GM21723 (cell line): Measurements from ENCODE around the gene LTA4H.

Experiments
- ATAC-seq: cut with Tn5 transposase; IDR thresholded peaks from one replicate; pipeline ENCODE4 v1.9.1; 2021; ENCODE audit warnings: mild to moderate bottlenecking, moderate library complexity; ENCODE audit not compliant: unreplicated experiment

LTA4H gene

GRCh38 chr12:96057986-96058553 is 22.7 kb upstream of the LTA4H start:
- ATAC-seq, result no peak

- ATAC-seq, result no peak
Observed at GRCh38 chr12:96056646-96057455, 21.5 kb upstream of the LTA4H start.

- ATAC-seq, result no peak
Observed at GRCh38 chr12:96054244-96054610, 18.8 kb upstream of the LTA4H start.

- no peak for ATAC-seq
Observed at GRCh38 chr12:96053476-96054243, 18.3 kb upstream of the LTA4H start.

GRCh38 chr12:96051756-96052485 is 16.5 kb upstream of the LTA4H start:
- no peak for ATAC-seq

- no peak for ATAC-seq
Observed at GRCh38 chr12:96050139-96050538, 14.8 kb upstream of the LTA4H start.

GRCh38 chr12:96049101-96049500 is 13.7 kb upstream of the LTA4H start:
- ATAC-seq, result no peak

GRCh38 chr12:96048393-96048969 is 13.1 kb upstream of the LTA4H start:
- ATAC-seq, result no peak

GRCh38 chr12:96047229-96048211 is 12.1 kb upstream of the LTA4H start:
- ATAC-seq, result peak; percentile 89

GRCh38 chr12:96046543-96047228 is 11.3 kb upstream of the LTA4H start:
- no peak for ATAC-seq

- ATAC-seq, result no peak
Observed at GRCh38 chr12:96045566-96045965, 10.2 kb upstream of the LTA4H start.

GRCh38 chr12:96044943-96045290 is 9.5 kb upstream of the LTA4H start:
- no peak for ATAC-seq

- ATAC-seq, result no peak
Observed at GRCh38 chr12:96044017-96044942, 8.9 kb upstream of the LTA4H start.

- no peak for ATAC-seq
Observed at GRCh38 chr12:96041181-96041580, 5.8 kb upstream of the LTA4H start.

GRCh38 chr12:96040305-96041133 is 5.1 kb upstream of the LTA4H start:
- no peak for ATAC-seq

GRCh38 chr12:96039516-96039915 is 4.1 kb upstream of the LTA4H start:
- ATAC-seq, result no peak

- ATAC-seq, result no peak
Observed at GRCh38 chr12:96036765-96037455, 1.5 kb upstream of the LTA4H start.
